GM12874 (cell line): ENCODE measurements around the gene TECTB.

Experiments used
- TF ChIP-seq, protein P1 (sequence below): IDR thresholded peaks from 2 replicates; pipeline ENCODE4 v1.5.1; 2011; ENCODE audit warnings: low read depth, mild to moderate bottlenecking, control low read depth, low read length, moderate library complexity; ENCODE audit not compliant: insufficient read depth

TECTB gene

DNA sequence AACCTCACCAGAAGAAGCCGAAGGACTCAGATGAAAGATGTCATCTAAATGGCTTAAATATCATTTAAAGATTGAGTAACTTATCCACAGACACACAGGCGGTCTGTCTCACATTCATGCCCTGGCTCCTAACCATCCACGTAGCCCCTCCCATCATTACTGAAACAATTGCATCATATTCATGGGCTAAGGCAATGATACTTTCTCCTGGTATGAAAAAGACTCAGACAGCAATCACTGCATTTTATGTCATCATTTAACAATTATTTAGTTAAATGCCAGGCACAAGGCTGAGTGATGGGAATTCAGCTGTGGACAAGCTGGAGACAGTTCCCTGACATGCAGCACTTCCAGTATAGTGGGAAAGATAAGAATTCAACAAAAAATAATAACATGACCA is 11.2 kb upstream of the TECTB start:
- TF ChIP-seq, protein P1, sequence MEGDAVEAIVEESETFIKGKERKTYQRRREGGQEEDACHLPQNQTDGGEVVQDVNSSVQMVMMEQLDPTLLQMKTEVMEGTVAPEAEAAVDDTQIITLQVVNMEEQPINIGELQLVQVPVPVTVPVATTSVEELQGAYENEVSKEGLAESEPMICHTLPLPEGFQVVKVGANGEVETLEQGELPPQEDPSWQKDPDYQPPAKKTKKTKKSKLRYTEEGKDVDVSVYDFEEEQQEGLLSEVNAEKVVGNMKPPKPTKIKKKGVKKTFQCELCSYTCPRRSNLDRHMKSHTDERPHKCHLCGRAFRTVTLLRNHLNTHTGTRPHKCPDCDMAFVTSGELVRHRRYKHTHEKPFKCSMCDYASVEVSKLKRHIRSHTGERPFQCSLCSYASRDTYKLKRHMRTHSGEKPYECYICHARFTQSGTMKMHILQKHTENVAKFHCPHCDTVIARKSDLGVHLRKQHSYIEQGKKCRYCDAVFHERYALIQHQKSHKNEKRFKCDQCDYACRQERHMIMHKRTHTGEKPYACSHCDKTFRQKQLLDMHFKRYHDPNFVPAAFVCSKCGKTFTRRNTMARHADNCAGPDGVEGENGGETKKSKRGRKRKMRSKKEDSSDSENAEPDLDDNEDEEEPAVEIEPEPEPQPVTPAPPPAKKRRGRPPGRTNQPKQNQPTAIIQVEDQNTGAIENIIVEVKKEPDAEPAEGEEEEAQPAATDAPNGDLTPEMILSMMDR: no peak

DNA sequence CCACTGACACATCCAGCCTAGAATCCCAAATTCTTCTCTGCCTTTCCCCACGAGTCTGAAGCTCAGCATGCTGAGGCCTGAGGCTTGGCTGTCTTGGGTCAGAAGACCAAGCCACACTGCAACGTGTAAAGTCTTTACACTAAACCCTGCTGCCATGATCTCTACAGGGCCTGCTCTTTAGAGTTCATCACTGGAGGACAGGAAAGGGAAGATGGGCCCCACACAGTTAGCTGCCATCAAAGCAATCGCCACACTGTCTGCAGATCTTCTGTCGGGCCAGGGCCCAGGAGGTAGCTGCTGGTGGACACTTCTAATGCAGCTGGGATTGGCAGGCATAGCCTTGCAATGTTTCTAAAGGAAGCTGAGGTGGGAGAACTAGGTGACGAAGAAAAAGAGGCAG is 8.4 kb upstream of the TECTB start:
- TF ChIP-seq, protein P1: no peak

DNA sequence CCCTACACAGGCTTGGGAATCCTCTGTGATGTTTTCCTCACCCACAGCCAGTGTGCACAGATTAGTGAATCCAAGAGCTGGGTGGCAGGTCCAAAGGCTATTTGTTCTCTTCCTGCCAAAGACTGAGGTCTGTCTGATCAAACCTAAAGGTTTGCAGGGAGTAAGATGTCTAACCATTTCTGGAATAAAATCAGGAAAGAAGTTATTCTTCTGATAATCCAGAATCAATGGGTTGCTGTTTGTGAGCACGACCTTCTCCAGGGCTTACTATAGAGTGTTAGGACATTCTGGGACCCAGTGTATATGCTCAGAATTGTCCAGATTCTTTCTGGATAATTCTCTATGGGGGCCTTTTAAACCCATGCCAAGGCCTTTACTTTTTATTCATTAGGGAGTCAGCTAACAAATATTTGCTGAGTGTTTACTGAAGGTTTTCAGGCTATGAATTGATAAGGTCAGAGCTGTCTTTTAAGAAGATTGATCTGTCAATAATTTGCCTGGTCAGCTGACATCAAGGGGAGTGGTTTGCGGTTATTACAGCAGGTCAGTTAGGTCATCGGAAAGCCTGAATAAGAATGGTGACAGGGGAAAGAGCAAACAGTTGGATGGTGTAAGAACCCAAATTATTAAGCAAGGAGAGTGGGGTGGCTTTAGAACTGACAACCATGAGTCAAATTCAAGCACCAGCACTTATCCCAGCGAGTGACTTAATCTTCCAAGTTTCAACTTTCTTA is 7.5 kb upstream of the TECTB start:
- TF ChIP-seq, protein P1: no peak

DNA sequence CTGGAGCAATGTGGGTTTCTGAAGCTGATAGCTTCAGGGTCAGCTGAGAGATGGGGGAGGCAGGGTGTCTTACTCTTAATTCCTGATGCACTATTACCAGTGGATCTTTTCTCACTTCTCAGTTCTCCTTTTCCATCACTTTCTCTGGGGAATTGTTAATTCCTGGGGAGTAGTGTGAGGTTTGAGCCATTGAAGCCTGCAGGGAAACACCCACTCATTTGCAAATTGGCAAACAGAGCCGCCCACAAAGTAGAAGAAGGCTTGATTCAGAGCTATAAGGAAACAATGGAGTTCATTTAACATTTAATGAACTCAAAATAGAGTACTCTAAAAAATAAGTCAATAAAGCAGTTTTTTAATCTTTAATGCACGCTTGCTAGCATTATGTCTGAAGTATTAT is 4.3 kb upstream of the TECTB start:
- TF ChIP-seq, protein P1: no peak

DNA sequence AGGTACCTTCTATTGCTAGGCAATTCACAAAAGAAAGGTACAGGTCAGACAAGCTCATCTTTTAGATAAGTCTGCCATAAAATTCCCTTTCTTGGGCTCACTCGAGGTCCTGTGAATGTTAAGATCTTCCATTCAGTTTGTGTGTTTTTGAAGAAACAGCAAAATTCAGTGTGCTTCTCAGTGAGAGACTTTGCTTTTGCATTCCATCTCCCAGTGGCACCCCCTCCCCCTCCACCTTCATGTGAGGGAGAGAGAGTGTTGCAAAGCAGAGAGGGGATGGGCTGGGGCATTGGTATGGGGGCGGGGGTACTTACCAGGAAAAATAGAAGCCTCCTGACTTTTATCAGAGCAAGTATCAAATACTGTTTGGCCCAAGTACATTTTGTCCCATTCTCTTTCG is 3.8 kb upstream of the TECTB start:
- TF ChIP-seq, protein P1: no peak

DNA sequence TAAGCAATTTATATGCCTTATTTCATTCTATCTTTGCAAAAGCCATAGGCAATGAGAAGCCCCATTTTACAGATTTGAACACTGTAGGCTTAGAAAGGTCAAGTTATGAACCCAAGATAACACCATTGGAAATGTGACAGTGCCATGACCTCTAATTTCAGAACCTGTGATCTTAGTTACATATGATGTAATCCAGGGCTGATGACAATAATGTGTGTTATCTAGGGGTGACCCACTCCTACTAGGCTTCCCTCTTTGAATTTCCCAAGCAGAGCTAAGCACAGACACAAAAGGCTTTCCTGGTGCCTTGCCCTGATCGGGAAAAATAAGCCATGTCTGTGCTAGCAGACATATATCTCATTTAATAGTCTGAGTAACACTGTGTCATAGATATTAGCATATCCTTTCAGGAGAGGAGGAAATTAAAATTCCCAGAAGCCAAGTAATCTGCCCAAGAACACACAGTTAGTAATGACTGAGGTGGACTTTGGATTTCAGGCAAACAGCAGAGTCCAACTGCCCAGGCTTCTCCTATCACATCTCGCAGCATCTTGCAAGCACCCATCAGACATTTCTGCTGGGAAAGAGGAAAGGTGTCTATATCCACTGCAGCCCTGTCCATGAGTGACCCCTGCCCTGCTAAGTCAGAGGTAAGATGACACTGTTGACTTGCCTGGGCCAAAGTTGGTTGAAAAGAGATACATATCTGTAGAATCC is 2.8 kb upstream of the TECTB start:
- TF ChIP-seq, protein P1: no peak

DNA sequence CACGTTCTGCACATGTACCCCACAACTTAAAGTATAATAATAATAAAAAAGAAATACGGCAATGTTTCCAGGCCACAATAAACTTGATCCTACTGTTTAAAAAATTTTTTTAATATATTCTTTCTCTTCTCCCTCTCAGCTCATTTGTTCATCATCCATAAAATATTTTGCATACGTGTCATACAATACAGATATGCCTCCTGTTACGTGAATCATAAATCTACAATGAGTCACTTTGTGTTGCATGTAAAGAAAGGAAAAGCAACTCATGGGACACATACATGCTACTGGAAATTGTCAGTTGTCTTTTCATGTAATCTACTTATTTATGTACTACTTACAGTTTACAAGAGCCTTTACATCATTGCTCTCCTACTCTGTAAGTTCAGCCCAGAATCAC is 1.1 kb upstream of the TECTB start:
- TF ChIP-seq, protein P1: no peak
